Peyer's patch (tissue), 4 donors: ENCODE data around the gene P4HA1. TPM values are rescaled to one million over a fixed set of nuclear protein-coding genes. Genes with fewer than 3 reads are reported as not detected.

Source experiments
- DNase-seq, 3 donors: peaks; one replicate each; pipeline ENCODE4 v3.0.0-alpha.2; 2017 to 2019
- H3K27ac ChIP-seq, 4 donors: fragments of 200-600 bp; sonication (generic); one replicate each; pipeline ENCODE4 v1.5.1; 2016 to 2019
- H3K27me3 ChIP-seq, 2 donors: fragments of 200-600 bp; sonication (generic); one replicate each; pipeline ENCODE4 v1.5.1; 2019
- H3K36me3 ChIP-seq, 3 donors: fragments of 200-600 bp; sonication (generic); one replicate each; pipeline ENCODE4 v1.5.1; 2016 to 2019
- H3K4me1 ChIP-seq, 4 donors: fragments of 200-600 bp; sonication (generic); one replicate each; pipeline ENCODE4 v1.5.1; 2016 to 2019
- H3K4me3 ChIP-seq, 4 donors: fragments of 200-600 bp; sonication (generic); 1 replicate in 3 of 4; 2 replicates in 1 of 4; pipeline ENCODE4 v1.5.1; 2016 to 2019; ENCODE audit warnings: mild to moderate bottlenecking in 1 of 4
- H3K9me3 ChIP-seq, 4 donors: fragments of 200-600 bp; sonication (generic); one replicate each; pipeline ENCODE4 v1.5.1; 2016 to 2019; ENCODE audit warnings: mild to moderate bottlenecking in 1 of 4
- POLR2A ChIP-seq, 2 donors: fragments of 450-650 bp; IDR thresholded peaks; one replicate each; pipeline ENCODE4 v1.5.1; 2017; ENCODE audit warnings: antibody characterized with exemption in 2 of 2, mild to moderate bottlenecking in 2 of 2, moderate library complexity in 2 of 2
- total RNA-seq, 4 donors: library from RNA; depleted of rRNA; stranded (reverse); fragments of >200 nt; gene quantifications; one replicate each; pipeline ENCODE4 v1.1.0, GENCODE V29; 2016
- TF ChIP-seq, protein P1 (sequence below), 6 experiments: fragments of 450-650 bp in 4 of 6; fragments of 200-600 bp in 2 of 6; sonication (generic) in 1 of 6; IDR thresholded peaks; one replicate each; pipeline ENCODE4 v1.5.1; 2017 to 2019; ENCODE audit warnings: antibody characterized with exemption in 6 of 6, mild to moderate bottlenecking in 3 of 6, moderate library complexity in 1 of 6

The P4HA1 gene
- total RNA-seq, 4 donors from 2014 or later: 13.9 to 19.0 (median 15.2) TPM

DNA sequence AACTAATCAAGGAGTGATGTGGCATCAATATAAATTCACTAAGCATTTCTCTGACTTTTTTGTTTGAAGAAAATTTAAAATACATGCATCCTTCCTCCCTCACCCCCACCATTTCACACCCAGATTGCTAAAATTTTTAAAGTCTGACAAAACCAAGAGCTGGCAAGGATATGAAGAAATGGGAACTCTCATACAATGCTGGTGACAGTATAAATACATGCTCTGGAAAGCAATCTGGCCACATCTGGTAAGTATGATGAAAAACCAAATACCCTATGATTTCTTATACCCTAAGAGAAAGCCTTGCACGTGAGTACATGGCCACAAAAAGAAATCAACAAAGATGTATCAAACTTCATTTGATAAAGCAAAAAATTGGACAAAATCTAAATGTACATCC lies 31.2 kb downstream of the P4HA1 start:
- H3K4me3 ChIP-seq: no peak overlapping the region
- no peak overlapping the region for H3K27ac ChIP-seq
- H3K4me1 ChIP-seq: no peaks in the 10 kb centered on the region
- TF ChIP-seq, protein P1, sequence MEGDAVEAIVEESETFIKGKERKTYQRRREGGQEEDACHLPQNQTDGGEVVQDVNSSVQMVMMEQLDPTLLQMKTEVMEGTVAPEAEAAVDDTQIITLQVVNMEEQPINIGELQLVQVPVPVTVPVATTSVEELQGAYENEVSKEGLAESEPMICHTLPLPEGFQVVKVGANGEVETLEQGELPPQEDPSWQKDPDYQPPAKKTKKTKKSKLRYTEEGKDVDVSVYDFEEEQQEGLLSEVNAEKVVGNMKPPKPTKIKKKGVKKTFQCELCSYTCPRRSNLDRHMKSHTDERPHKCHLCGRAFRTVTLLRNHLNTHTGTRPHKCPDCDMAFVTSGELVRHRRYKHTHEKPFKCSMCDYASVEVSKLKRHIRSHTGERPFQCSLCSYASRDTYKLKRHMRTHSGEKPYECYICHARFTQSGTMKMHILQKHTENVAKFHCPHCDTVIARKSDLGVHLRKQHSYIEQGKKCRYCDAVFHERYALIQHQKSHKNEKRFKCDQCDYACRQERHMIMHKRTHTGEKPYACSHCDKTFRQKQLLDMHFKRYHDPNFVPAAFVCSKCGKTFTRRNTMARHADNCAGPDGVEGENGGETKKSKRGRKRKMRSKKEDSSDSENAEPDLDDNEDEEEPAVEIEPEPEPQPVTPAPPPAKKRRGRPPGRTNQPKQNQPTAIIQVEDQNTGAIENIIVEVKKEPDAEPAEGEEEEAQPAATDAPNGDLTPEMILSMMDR (IDR thresholded peaks at IDR 0.05): no peak
- no peaks in the 10 kb centered on the region for H3K27me3 ChIP-seq
- H3K9me3 ChIP-seq: no peaks in the 10 kb centered on the region
- peaks cover 0 to 31% (median 0%) of the 10 kb centered on the region in 3 donors for H3K36me3 ChIP-seq
- no peak for DNase-seq

DNA sequence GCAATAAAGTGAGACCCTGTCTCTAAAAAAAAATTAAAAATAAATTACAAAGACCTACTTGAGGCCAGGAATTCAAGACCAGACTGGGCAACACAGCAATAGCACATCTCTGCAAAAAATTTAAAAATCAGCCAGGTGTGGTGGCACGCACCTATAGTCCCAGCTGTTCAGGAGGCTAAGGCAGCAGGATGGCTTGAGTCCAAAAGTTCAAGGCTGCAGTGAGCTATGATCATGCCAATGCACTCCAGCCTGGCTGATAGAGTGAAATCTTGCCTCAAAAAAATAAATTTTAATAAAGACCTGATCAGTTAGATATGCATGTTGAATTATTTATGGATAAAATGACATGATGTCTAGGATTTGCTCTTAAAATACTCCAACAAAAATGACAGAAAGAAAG lies 34.9 kb downstream of the P4HA1 start:
- H3K36me3 ChIP-seq: peaks cover 0 to 11% (median 0%) of the 10 kb centered on the region in 3 donors
- TF ChIP-seq, protein P1 (IDR thresholded peaks at IDR 0.05): no peak
- TF ChIP-seq POLR2A (IDR thresholded peaks at IDR 0.05): no peak
- DNase-seq: no peak
- no peak overlapping the region for H3K4me3 ChIP-seq
- H3K4me1 ChIP-seq: no peaks in the 10 kb centered on the region
- H3K27ac ChIP-seq: no peak overlapping the region
- no peaks in the 10 kb centered on the region for H3K27me3 ChIP-seq
- H3K9me3 ChIP-seq: no peaks in the 10 kb centered on the region

DNA sequence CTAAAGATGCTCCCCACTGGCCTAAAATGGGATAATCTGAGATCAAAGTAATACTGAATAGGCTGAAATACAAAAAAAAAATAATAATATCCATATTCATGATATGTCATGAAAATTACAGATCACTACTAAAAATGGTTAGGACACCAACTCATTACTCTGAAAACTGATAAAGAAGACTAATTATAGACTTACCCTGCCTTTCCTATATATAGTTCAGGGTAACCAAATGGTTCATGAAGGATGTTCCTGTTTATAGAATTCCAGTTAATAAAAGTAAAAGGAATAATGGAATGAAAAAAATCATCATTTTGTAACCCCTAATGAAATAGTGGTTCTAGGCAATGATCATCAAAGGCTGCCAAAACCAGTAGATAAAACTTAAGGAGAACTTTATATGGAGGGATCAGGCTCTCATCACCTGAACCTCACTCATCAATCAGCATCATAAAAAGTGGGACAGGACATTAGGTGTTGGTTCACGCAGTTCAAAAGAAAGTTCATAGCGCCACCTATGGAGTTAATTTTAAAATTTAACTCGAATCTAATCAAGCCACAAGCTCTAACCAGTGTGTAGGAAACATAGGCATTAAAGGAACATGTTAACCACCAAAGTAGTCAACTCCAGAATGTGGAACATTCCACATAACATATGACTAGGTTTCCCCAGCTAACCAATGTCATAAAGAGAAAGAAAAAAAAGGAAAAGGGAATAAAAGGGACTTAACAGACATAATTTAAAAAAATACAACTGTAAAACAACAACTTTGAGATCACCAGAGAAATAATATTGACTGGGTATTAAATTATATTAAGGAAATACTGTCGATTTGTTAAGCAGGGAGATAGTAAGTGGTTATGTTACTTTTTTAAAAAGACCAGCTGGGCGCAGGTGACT lies 35.7 kb downstream of the P4HA1 start:
- TF ChIP-seq POLR2A (IDR thresholded peaks at IDR 0.05): no peak
- TF ChIP-seq, protein P1 (IDR thresholded peaks at IDR 0.05): peak in 4 of 6 experiments; percentile 45 to 70 (median 58)
- Histone ChIP-seq H3K4me3 (no peak overlapping the region), H3K27me3 (no peaks in the 10 kb centered on the region), H3K36me3 (peaks cover 0 to 10% (median 0%) of the 10 kb centered on the region in 3 donors), H3K27ac (peak overlapping the region in 1 of 4 donors; percentile 9), H3K9me3 (no peaks in the 10 kb centered on the region), H3K4me1 (no peaks in the 10 kb centered on the region)
- no peak for DNase-seq

DNA sequence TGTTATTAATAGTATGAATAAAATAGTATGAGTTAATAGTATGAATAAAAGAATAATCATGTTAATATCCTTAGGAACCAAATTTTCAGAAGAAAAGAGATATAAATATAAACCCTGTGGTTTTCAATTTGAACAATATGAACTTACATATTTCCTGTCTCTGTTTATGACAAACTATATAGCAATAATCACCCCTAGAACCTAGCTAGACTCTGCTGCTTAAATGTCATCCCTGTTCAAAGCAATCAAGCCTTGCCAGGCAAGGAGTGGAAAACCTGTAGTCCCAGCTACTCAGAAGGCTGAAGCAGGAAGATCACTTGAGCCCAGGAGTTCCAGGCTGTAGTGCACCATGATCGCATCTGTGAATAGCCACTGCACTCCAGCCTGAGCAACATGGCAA lies 36.5 kb downstream of the P4HA1 start:
- Histone ChIP-seq H3K4me3 (no peak overlapping the region), H3K36me3 (peaks cover 0 to 12% (median 0%) of the 10 kb centered on the region in 3 donors), H3K27ac (peak overlapping the region in 1 of 4 donors; percentile 9), H3K4me1 (no peaks in the 10 kb centered on the region), H3K9me3 (no peaks in the 10 kb centered on the region), H3K27me3 (no peaks in the 10 kb centered on the region)
- no peak for DNase-seq
- TF ChIP-seq, protein P1 (IDR thresholded peaks at IDR 0.05): no peak
- TF ChIP-seq POLR2A (IDR thresholded peaks at IDR 0.05): no peak

DNA sequence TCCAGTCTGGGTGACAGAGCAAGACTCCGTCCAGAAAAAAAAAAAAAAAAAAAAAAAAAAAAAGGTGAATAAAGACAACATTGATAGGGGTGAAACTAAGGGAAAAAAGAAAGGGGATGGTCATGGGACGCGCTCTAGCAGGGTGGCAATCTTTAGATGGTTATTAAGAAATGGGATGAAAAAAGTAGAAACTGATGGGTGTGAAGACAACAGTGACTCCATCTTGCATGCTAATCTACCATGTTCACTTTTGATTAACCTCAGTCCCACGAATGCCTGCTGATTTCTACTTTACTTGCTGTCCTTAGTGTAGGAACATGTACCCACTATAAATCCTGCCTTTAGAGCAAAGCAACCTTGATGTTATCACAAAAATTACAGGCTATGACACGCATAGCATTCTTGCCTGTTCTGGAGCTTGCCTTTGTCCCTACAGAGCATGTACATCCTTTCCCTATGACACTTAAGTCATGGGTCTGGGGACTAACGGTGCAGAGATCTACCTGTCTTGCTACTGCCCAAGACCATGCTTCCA lies 38.5 kb downstream of the P4HA1 start:
- H3K4me1 ChIP-seq: no peaks in the 10 kb centered on the region
- no peak overlapping the region for H3K4me3 ChIP-seq
- no peaks in the 10 kb centered on the region for H3K27me3 ChIP-seq
- no peak for DNase-seq
- no peaks in the 10 kb centered on the region for H3K9me3 ChIP-seq
- no peak overlapping the region for H3K27ac ChIP-seq
- peaks cover 0 to 30% (median 0%) of the 10 kb centered on the region in 3 donors for H3K36me3 ChIP-seq
- TF ChIP-seq POLR2A (IDR thresholded peaks at IDR 0.05): no peak
- TF ChIP-seq, protein P1 (IDR thresholded peaks at IDR 0.05): no peak
